Sigmoid colon (tissue), 4 donors: ENCODE measurements around the gene CR2.

ENCODE experiments used
- EP300 ChIP-seq, 4 donors: sonication (generic); formaldehyde crosslinking; IDR thresholded peaks; one replicate each; pipeline ENCODE4 v1.6.1; 2017; ENCODE audit warnings: antibody characterized with exemption in 4 of 4
- POLR2A ChIP-seq, 2 donors: fragments of 450-650 bp; IDR thresholded peaks; one replicate each; pipeline ENCODE4 v1.6.1; 2016; ENCODE audit warnings: antibody characterized with exemption in 2 of 2, mild to moderate bottlenecking in 2 of 2, moderate library complexity in 2 of 2
- POLR2AphosphoS5 ChIP-seq, 4 donors: sonication (generic); formaldehyde crosslinking; IDR thresholded peaks; one replicate each; pipeline ENCODE4 v1.6.1; 2017; ENCODE audit warnings: antibody characterized with exemption in 4 of 4
- TF ChIP-seq, protein P1 (sequence below), 4 experiments: fragments of 450-650 bp in 3 of 4; fragments of 200-600 bp in 1 of 4; IDR thresholded peaks; one replicate each; pipeline ENCODE4 v1.5.1; 2016 to 2019; ENCODE audit warnings: antibody characterized with exemption in 4 of 4, mild to moderate bottlenecking in 3 of 4, moderate library complexity in 2 of 4

DNA sequence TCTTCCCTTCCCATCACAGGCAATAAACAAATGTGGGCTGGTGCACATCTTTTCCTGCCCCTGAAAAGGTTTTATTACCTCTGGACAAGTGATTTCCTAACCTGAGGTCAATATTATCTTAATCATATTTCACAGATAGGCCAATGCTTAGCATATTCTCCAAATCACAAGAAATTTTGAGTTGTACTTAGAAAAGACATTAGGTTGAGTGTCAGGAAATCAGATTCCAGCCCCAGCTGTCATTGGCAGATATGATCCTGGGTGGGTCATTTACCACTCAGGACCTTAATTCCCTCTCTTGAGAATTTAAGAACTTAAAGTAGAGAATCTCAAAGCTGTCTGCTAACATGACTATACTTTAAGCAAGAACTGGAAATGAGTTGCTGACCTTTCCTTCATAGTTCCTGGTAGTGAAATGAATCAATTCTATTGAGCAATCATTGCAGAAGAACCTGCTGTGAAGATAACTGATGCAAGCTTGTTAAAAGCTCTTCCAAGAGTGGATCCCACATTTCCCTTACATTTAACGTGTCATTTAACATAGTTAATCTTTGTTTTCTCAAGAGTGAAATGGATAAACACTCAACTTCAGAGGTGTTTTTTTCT lies 46.4 kb upstream of the CR2 start:
- TF ChIP-seq, protein P1, sequence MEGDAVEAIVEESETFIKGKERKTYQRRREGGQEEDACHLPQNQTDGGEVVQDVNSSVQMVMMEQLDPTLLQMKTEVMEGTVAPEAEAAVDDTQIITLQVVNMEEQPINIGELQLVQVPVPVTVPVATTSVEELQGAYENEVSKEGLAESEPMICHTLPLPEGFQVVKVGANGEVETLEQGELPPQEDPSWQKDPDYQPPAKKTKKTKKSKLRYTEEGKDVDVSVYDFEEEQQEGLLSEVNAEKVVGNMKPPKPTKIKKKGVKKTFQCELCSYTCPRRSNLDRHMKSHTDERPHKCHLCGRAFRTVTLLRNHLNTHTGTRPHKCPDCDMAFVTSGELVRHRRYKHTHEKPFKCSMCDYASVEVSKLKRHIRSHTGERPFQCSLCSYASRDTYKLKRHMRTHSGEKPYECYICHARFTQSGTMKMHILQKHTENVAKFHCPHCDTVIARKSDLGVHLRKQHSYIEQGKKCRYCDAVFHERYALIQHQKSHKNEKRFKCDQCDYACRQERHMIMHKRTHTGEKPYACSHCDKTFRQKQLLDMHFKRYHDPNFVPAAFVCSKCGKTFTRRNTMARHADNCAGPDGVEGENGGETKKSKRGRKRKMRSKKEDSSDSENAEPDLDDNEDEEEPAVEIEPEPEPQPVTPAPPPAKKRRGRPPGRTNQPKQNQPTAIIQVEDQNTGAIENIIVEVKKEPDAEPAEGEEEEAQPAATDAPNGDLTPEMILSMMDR (IDR thresholded peaks at IDR 0.05): no peak
- TF ChIP-seq POLR2AphosphoS5 (IDR thresholded peaks at IDR 0.05) (peak in 1 of 4 donors; percentile 14), POLR2A (IDR thresholded peaks at IDR 0.05) (no peak), EP300 (IDR thresholded peaks at IDR 0.05) (no peak)
